OCI-LY7 (cell line): ENCODE results near the gene MROH2A.

Source experiments
- CTCF ChIP-seq: fragments of 200-600 bp; sonication (generic); conservative IDR thresholded peaks from 2 replicates; pipeline ENCODE4 v1.5.1; 2014; ENCODE audit warnings: mild to moderate bottlenecking, antibody characterized with exemption, low read length, moderate library complexity, mixed read lengths
- EZH2phosphoT487 ChIP-seq: fragments of 200-600 bp; sonication (generic); IDR thresholded peaks from 2 replicates; pipeline ENCODE4 v1.6.1; 2018; ENCODE audit warnings: low read depth, borderline replicate concordance, mild to moderate bottlenecking, mixed run types, antibody characterized with exemption, low read length, moderate library complexity, mixed read lengths

- TF ChIP-seq CTCF (no peak), EZH2phosphoT487 (no peak)
Observed at GRCh38 chr2:233772583-233772982, 5.5 kb upstream of the MROH2A start.
